Non-pigmented ciliary epithelial cell (primary cell): ENCODE measurements around the gene PRRT3.
"Not testable (repeated sequence)": the region's sequence is repeated elsewhere in the genome, so short reads cannot be mapped to it uniquely, and the experiment has no call there.

ENCODE experiments used
- DNase-seq: peaks from one replicate; pipeline ENCODE4 v3.0.0-alpha.2; 2010; ENCODE audit warnings: low read depth

The PRRT3 gene

GRCh38 chr3:9897408-9898372 is 54.5 kb downstream of the PRRT3 start:
- DNase-seq: no peak

GRCh38 chr3:9896755-9897407 is 55.3 kb downstream of the PRRT3 start:
- not testable (repeated sequence) for DNase-seq

GRCh38 chr3:9895715-9896114 is 56.5 kb downstream of the PRRT3 start:
- DNase-seq: not testable (repeated sequence)
